GM21723 (cell line): ENCODE results near the gene AVL9.
"Not testable (repeated sequence)": the region's sequence is repeated elsewhere in the genome, so short reads cannot be mapped to it uniquely, and the experiment has no call there.

Source experiments
- ATAC-seq: cut with Tn5 transposase; IDR thresholded peaks from one replicate; pipeline ENCODE4 v1.9.1; 2021; ENCODE audit warnings: mild to moderate bottlenecking, moderate library complexity; ENCODE audit not compliant: unreplicated experiment

AVL9 gene

DNA sequence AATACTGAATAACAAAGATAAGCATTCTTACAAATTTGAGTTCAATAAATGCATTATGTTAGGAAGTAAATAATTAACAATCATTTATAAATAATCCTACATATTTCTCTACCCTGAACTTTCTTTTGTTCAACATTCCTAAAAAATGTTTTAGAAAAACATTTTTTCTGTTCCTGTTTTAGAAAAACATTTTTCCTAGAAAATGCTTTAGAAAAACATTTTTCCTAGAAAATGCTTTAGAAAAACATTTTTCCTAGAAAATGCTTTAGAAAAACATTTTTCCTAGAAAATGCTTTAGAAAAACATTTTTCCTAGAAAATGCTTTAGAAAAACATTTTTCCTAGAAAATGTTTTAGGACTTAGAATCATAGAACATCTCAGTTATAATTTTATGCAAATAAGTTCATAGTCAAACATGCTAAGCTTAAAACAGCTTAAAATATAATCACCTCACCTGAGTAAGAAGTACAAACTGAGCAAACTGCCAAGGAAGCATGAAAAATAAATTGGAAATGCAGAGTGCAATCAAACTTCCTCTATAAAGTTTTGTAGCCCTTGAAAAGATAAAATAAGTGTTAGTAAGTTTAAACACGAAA lies 139.6 kb downstream of the AVL9 start:
- not testable (repeated sequence) for ATAC-seq

DNA sequence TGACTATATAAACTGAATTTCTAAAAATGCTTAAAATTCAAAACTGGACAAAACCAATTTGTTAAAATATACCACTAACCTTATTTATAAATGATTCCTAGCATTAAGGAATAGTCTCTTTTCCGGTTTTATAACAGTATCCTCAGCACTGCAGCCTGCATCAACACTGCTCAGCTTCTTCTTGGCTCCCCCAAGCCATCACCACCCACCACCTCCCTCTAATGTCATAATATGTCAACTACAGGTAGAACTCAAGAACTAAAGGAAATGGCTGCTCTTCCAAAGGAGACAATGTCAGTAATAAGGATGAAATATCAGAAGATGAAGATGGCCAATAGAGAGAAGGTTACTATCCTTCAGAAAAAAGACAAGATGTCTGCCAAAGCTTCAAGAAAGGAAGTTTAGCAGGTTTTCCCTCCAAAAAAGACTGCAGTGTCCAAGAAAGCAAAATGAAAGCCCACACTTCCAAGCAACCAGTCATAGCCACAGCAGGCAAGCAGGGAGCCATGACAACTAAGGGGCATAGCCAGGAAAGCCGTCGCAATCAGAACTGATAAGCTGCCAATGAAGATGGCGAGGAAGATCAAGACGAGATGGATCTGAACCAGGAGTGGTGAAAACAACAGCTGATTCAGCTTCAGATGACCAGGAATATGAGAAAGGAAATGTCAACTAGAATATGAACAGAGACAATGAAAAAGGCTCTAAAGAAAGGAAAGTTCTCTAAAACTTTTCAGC lies 141.6 kb downstream of the AVL9 start:
- ATAC-seq: not testable (repeated sequence)

DNA sequence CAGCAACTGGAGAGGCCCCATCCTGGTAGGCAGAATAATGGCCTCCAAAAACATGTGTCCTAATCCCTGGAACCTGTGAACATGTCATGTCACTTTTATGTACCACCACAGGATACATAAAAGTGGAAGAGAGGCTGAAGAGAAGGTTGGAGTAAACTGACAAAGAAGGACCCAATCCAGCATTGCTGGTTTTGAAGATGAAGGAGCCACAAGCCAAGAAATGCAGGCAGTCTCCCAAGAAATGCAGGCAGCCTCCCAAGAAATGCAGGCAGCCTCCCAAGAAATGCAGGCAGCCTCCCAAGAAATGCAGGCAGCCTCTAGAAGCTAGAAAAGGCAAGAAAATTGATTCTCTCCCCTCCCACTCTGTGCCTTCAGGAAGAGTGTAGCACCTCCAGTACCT lies 142.3 kb downstream of the AVL9 start:
- not testable (repeated sequence) for ATAC-seq
